Testis (tissue), 3 donors: ENCODE results near the gene SH2D3C. TPM values are rescaled to one million over a fixed set of nuclear protein-coding genes. Genes with fewer than 3 reads are reported as not detected.

Experiments
- DNase-seq: peaks from one replicate; pipeline ENCODE4 v3.0.0-alpha.2; 2019
- H3K27ac ChIP-seq, 2 donors: fragments of 200-600 bp; sonication (generic); one replicate each; pipeline ENCODE4 v1.5.1; 2019
- H3K27me3 ChIP-seq: fragments of 200-600 bp; sonication (generic); one replicate; pipeline ENCODE4 v1.5.1; 2019
- H3K36me3 ChIP-seq: fragments of 200-600 bp; sonication (generic); one replicate; pipeline ENCODE4 v1.5.1; 2017; ENCODE audit warnings: low read depth; ENCODE audit errors: missing control alignments
- H3K4me1 ChIP-seq: fragments of 200-600 bp; sonication (generic); one replicate; pipeline ENCODE4 v1.5.1; 2019
- H3K4me3 ChIP-seq, 2 donors: fragments of 200-600 bp; sonication (generic); one replicate each; pipeline ENCODE4 v1.5.1; 2017 to 2019
- H3K9me3 ChIP-seq: fragments of 200-600 bp; sonication (generic); one replicate; pipeline ENCODE4 v1.5.1; 2017
- POLR2A ChIP-seq: fragments of 450-650 bp; IDR thresholded peaks from one replicate; pipeline ENCODE4 v1.6.1; 2017; ENCODE audit warnings: antibody characterized with exemption, mild to moderate bottlenecking, moderate library complexity
- WGBS, 2 donors: methylation state at CpG; one replicate each; pipeline ENCODE4 v1.1.5; 2018; 5-methylcytosine and 5-hydroxymethylcytosine counted together
- intact Hi-C: fragments of 100-400 bp; cut with DNase I; formaldehyde crosslinking; loops from one replicate; pipeline ENCODE4 v1.15.1; 2023; ENCODE audit warnings: low total_unique reads
- polyA plus RNA-seq: library from polyadenylated mRNA; stranded (reverse); fragments of 350-450 nt; fragmentation: Illumina TruSeq; extraction: RNeasy Lipid Tissue Mini Kit (QIAGEN cat#74804); gene quantifications from one replicate; pipeline ENCODE4 v1.2.3, GENCODE V29; 2014; ENCODE audit warnings: low read depth, low replicate concordance; ENCODE audit not compliant: insufficient read depth
- total RNA-seq, 2 donors: library from RNA; depleted of rRNA; stranded (reverse); fragments of >200 nt; gene quantifications; one replicate each; pipeline ENCODE4 v1.2.3, GENCODE V29; 2016
- TF ChIP-seq, protein P1 (sequence below), 3 experiments: fragments of 450-650 bp in 2 of 3; fragments of 200-600 bp in 1 of 3; sonication (generic) in 1 of 3; IDR thresholded peaks; one replicate each; pipeline ENCODE4 v1.5.1; 2016 to 2019; ENCODE audit warnings: antibody characterized with exemption in 3 of 3, mild to moderate bottlenecking in 2 of 3, moderate library complexity in 1 of 3

SH2D3C gene
- total and polyA plus RNA-seq, 3 donors from 2014 or later = 6.6 to 9.6 (median 8.8) TPM

DNA sequence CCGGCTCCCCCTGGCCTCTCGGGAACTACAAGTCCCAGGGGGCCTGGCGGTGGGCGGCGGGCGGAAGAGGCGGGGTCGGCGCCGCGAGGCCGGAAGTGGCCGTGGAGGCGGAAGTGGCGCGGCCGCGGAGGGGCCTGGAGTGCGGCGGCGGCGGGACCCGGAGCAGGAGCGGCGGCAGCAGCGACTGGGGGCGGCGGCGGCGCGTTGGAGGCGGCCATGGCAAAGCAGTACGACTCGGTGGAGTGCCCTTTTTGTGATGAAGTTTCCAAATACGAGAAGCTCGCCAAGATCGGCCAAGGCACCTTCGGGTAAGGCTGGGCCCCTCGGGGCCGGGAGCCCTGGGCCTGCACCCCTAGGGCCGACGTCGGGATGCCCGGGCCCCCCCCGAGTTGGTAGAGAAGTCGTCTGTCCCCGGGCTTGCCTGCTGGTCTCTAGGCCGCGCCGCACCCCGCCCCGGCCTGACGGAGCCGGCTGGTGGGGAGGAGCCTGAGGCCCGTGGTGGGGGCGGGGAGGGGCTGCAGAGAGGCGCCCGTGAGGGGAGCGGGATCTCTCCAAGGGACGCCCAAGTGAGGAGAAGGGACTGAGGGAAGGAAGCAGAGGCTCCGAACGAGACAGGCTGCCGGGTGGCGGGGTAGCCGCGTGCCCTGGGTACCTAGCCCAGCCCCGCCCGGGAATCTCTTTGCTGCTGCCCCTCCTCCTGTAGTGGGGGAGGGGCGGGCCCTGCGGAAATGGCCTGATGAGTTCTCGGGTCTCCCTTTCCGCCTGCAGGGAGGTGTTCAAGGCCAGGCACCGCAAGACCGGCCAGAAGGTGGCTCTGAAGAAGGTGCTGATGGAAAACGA is 7.7 kb upstream of the SH2D3C start, which contains the start of gene CDK9:
Gene CDK9 (plus strand): TSS at position 102 of the 840 bp plus-strand sequence. CDS start 115 bp downstream, at position 217.
- intact Hi-C loops = loop anchor here (10.0 kb wide), 1 partner anchor 79 kb away; no protein-coding TSS in a partner anchor
- 0% methylated on average over 18 to 54 of the region's 75 CpGs for WGBS, 2 donors
- H3K27me3 ChIP-seq = no peaks in the 10 kb centered on the region

DNA sequence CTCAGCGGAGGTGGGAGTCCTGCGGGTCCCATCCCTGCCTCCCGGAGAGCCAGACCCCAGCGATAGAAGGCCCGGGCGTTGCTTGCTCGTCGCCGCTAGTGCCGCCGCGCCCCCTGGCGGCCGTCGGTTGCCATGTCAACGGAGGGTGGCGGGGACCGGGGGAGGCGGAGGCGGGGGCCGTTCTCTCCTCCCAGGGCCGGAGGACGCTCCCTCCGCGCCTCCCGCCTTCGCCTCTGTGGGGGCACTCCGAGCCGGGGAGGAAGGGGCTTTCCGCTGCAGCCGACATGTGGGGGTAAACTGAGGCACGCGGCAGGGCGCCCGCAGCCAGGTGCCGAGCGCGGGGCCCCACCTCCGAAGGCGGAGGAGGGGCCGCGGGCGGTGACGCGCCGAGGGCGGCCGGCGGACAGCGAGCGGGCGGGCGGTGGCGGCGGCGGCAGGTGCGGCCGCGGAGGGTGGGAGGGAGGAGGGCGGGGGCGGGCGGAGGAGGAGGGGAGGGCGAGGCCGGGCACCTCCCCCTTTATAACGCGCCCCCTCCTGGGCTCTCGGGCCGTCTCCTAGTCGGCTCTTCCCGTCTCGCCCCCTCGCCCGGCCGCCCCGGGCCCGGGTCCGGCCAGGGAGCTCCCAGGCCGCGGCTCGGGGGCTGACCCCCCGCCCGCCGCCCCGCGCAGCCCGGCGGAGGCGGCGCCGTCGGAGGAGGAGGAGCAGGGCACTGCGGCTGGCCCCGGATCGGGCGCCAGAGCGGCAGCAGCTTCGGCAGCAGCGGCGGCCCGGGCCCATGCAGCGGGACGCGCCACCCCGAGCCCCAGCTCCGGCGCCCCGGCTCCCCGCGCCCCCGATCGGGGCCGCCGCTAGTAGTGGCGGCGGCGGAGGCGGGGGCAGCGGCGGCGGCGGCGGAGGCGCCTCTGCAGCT is 6.8 kb upstream of the SH2D3C start:
- no peaks in the 10 kb centered on the region for H3K9me3 ChIP-seq
- H3K4me1 ChIP-seq = peaks cover 46% of the 10 kb centered on the region
- peak overlapping the region; percentile 80 to 95 for H3K27ac ChIP-seq
- no peaks in the 10 kb centered on the region for H3K27me3 ChIP-seq
- intact Hi-C loops = loop anchor here (10.0 kb wide), 1 partner anchor 80 kb away; no protein-coding TSS in a partner anchor
- 1% methylated on average over 44 of the region's 123 CpGs; no CpG with 5 or more reads in 1 of the 2 donors for WGBS, 2 donors
- H3K36me3 ChIP-seq = no peaks in the 10 kb centered on the region
- TF ChIP-seq, protein P1, sequence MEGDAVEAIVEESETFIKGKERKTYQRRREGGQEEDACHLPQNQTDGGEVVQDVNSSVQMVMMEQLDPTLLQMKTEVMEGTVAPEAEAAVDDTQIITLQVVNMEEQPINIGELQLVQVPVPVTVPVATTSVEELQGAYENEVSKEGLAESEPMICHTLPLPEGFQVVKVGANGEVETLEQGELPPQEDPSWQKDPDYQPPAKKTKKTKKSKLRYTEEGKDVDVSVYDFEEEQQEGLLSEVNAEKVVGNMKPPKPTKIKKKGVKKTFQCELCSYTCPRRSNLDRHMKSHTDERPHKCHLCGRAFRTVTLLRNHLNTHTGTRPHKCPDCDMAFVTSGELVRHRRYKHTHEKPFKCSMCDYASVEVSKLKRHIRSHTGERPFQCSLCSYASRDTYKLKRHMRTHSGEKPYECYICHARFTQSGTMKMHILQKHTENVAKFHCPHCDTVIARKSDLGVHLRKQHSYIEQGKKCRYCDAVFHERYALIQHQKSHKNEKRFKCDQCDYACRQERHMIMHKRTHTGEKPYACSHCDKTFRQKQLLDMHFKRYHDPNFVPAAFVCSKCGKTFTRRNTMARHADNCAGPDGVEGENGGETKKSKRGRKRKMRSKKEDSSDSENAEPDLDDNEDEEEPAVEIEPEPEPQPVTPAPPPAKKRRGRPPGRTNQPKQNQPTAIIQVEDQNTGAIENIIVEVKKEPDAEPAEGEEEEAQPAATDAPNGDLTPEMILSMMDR (IDR thresholded peaks at IDR 0.05) = peak; percentile 94 to 97 (median 96)
- no peak for TF ChIP-seq POLR2A
- H3K4me3 ChIP-seq = peak overlapping the region; percentile 75 to 98
- DNase-seq = peak; percentile 87

More for the DNA sequence above, 7.7 kb upstream of the SH2D3C start, which contains the start of gene CDK9:
- TF ChIP-seq, protein P1 (IDR thresholded peaks at IDR 0.05) = peak in 1 of 3 experiments; percentile 7
- peak; percentile 43 for TF ChIP-seq POLR2A
- DNase-seq = peak; percentile 93
- Histone ChIP-seq H3K9me3 (no peaks in the 10 kb centered on the region), H3K36me3 (no peaks in the 10 kb centered on the region), H3K27ac (peak within 1 kb of the TSS; percentile 80 to 95), H3K4me3 (peak within 1 kb of the TSS; percentile 92 to 98), H3K4me1 (peaks cover 47% of the 10 kb centered on the region)

DNA sequence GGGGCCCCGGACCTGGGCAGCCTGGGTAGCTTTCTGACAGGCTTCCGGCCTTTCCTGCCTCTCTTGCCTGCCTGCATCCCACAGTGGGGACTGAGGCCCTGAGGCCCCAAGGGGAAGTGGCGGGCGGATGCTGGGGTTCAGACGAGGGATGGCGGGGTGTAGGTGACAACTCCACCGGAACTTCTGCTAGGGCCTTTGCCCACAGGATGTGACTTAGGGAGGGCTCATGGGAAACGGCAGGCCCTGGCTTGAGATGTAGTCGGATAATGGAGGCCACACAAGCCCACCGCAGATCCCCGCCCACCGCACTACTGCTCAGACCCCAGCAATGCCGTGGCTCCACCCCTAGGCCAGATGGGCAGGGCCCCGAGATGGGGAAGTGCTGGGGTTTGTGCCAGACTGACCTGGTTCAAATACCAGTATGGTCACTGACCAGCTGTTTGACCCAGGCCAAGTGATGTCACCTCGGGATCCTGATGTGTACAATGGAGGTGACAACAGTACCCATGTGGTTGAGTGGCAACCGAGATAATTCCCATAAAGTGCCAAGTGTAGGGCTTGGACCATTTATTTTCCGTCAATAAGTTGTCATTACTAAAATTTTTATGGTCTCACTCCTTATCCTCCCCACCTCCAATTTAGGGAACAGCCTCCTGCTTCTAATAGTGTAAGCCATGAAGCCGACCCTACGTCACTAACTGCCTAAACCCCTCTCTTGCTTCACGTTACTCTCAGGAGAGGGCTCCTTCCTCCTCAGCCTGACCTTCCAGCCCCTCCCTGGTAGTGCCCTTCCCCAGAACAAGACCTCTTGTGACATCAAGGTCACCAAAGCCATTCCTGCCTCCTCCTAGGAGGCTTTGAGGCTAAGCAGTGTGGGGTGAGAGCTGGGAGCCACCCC is 4.9 kb upstream of the SH2D3C start:
- intact Hi-C loops = loop anchor here (5.0 to 10.0 kb wide), 2 partner anchors 46 to 81 kb away; partner anchors contain the start of gene TOR2A
- H3K4me3 ChIP-seq = no peak overlapping the region
- H3K36me3 ChIP-seq = no peaks in the 10 kb centered on the region
- no peaks in the 10 kb centered on the region for H3K9me3 ChIP-seq
- peaks cover 30% of the 10 kb centered on the region for H3K4me1 ChIP-seq
- TF ChIP-seq POLR2A = no peak
- TF ChIP-seq, protein P1 (IDR thresholded peaks at IDR 0.05) = no peak
- no peak overlapping the region for H3K27ac ChIP-seq
- H3K27me3 ChIP-seq = no peaks in the 10 kb centered on the region
- 71 to 80% methylated on average over 12 to 20 of the region's 20 CpGs for WGBS, 2 donors
- no peak for DNase-seq

DNA sequence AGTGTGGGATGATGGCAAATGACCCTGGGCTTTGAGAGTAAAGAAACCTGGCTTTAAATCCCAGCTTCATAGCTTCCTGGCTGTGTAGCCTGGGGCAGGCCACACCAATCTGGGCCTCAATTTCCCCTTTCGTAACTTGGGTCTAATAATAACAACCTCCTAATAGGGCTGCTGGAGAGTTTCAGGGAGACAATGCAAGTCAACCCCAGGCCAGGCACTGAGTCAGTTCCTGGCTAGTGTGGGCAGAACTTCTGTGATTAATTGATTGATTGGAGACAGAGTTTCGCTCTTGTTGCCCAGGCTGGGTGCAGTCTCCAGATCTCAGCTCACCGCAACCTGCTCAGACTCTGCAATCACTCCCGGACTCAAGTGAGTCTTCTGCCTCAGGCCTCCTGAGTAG is 3.3 kb upstream of the SH2D3C start:
- H3K4me1 ChIP-seq = peaks cover 16% of the 10 kb centered on the region
- WGBS, 2 donors = 88 to 98% methylated on average over 4 of the region's 4 CpGs
- TF ChIP-seq, protein P1 (IDR thresholded peaks at IDR 0.05) = no peak
- TF ChIP-seq POLR2A = no peak
- no peak overlapping the region for H3K4me3 ChIP-seq
- intact Hi-C loops = loop anchor here (5.0 to 10.0 kb wide), 2 partner anchors 45 to 83 kb away; partner anchors contain the start of gene TOR2A
- H3K36me3 ChIP-seq = no peaks in the 10 kb centered on the region
- no peaks in the 10 kb centered on the region for H3K9me3 ChIP-seq
- DNase-seq = no peak
- H3K27me3 ChIP-seq = no peaks in the 10 kb centered on the region
- no peak overlapping the region for H3K27ac ChIP-seq
